Vagina (tissue), 2 donors: ENCODE results near the gene POLR2C.

Experiments used
- CTCF ChIP-seq, 3 experiments: fragments of 450-650 bp in 2 of 3; fragments of 200-600 bp in 1 of 3; sonication (generic) in 1 of 3; IDR thresholded peaks; one replicate each; pipeline ENCODE4 v1.5.1; 2017 to 2019; ENCODE audit warnings: antibody characterized with exemption in 3 of 3, mild to moderate bottlenecking in 2 of 3, moderate library complexity in 2 of 3
- POLR2A ChIP-seq, 2 donors: fragments of 450-650 bp; IDR thresholded peaks; one replicate each; pipeline ENCODE4 v1.6.1; 2017; ENCODE audit warnings: antibody characterized with exemption in 2 of 2, mild to moderate bottlenecking in 2 of 2, moderate library complexity in 2 of 2
- POLR2AphosphoS5 ChIP-seq, 2 donors: sonication (generic); formaldehyde crosslinking; IDR thresholded peaks; one replicate each; pipeline ENCODE4 v1.9.0; 2017; ENCODE audit warnings: antibody characterized with exemption in 2 of 2, mild to moderate bottlenecking in 2 of 2, low read depth in 1 of 2; ENCODE audit not compliant: insufficient read depth in 1 of 2

GRCh38 chr16:57513371-57514102 lies 51.1 kb downstream of the POLR2C start:
- TF ChIP-seq POLR2A (IDR thresholded peaks at IDR 0.05) = no peak
- no peak for TF ChIP-seq CTCF (IDR thresholded peaks at IDR 0.05)
- TF ChIP-seq POLR2AphosphoS5 (IDR thresholded peaks at IDR 0.05; ENCODE audit: insufficient read depth in 1 of 2, low read depth in 1 of 2) = peak in 1 of 2 donors; percentile 60
